ENCODE results near the gene GIMAP5.
"Not testable (repeated sequence)": the region's sequence is repeated elsewhere in the genome, so short reads cannot be mapped to it uniquely, and the experiment has no call there.

GIMAP5 gene

GRCh38 chr7:150774131-150774530 is 36.9 kb downstream of the GIMAP5 start:
- DNase-seq (ENCODE audit: low read depth), result not testable (repeated sequence)

- no peak for DNase-seq (ENCODE audit: low read depth)
Measured at GRCh38 chr7:150778014-150778737, 41.0 kb downstream of the GIMAP5 start.

GRCh38 chr7:150778738-150779301 is 41.6 kb downstream of the GIMAP5 start:
- peak; percentile 25 for DNase-seq (ENCODE audit: low read depth)

GRCh38 chr7:150780292-150780691 is 43.1 kb downstream of the GIMAP5 start:
- no peak for DNase-seq (ENCODE audit: low read depth)

- peak; percentile 38 for DNase-seq (ENCODE audit: low read depth)
Measured at GRCh38 chr7:150781103-150781502, 43.9 kb downstream of the GIMAP5 start.

GRCh38 chr7:150781961-150782360 is 44.7 kb downstream of the GIMAP5 start:
- no peak for DNase-seq (ENCODE audit: low read depth)

- no peak for DNase-seq (ENCODE audit: low read depth)
Measured at GRCh38 chr7:150784120-150784736, 47.0 kb downstream of the GIMAP5 start.

- DNase-seq (ENCODE audit: low read depth), result no peak
Measured at GRCh38 chr7:150784954-150785353, 47.7 kb downstream of the GIMAP5 start.

GRCh38 chr7:150787321-150788281 is 50.4 kb downstream of the GIMAP5 start:
- DNase-seq (ENCODE audit: low read depth), result no peak

GRCh38 chr7:150788474-150789269 is 51.5 kb downstream of the GIMAP5 start:
- no peak for DNase-seq (ENCODE audit: low read depth)

GRCh38 chr7:150790416-150791075 is 53.3 kb downstream of the GIMAP5 start:
- DNase-seq (ENCODE audit: low read depth), result no peak

- no peak for DNase-seq (ENCODE audit: low read depth)
Measured at GRCh38 chr7:150791304-150791703, 54.1 kb downstream of the GIMAP5 start.

GRCh38 chr7:150791746-150792452 is 54.7 kb downstream of the GIMAP5 start:
- no peak for DNase-seq (ENCODE audit: low read depth)
